B cell (primary cell): ENCODE measurements around the gene MC1R.

Experiments used
- EZH2 ChIP-seq: IDR thresholded peaks from 2 replicates; pipeline ENCODE4 v1.6.1; 2012; ENCODE audit warnings: borderline replicate concordance, low read depth, mild to moderate bottlenecking, moderate library complexity, low read length; ENCODE audit not compliant: insufficient read depth, poor library complexity, severe bottlenecking
- TF ChIP-seq, protein P1 (sequence below): fragments of 200-600 bp; IDR thresholded peaks from one replicate; pipeline ENCODE4 v1.8.0; 2022; ENCODE audit warnings: antibody characterized with exemption, mild to moderate bottlenecking

GRCh38 chr16:89957216-89957785, 38.6 kb downstream of the MC1R start:
- TF ChIP-seq, protein P1, sequence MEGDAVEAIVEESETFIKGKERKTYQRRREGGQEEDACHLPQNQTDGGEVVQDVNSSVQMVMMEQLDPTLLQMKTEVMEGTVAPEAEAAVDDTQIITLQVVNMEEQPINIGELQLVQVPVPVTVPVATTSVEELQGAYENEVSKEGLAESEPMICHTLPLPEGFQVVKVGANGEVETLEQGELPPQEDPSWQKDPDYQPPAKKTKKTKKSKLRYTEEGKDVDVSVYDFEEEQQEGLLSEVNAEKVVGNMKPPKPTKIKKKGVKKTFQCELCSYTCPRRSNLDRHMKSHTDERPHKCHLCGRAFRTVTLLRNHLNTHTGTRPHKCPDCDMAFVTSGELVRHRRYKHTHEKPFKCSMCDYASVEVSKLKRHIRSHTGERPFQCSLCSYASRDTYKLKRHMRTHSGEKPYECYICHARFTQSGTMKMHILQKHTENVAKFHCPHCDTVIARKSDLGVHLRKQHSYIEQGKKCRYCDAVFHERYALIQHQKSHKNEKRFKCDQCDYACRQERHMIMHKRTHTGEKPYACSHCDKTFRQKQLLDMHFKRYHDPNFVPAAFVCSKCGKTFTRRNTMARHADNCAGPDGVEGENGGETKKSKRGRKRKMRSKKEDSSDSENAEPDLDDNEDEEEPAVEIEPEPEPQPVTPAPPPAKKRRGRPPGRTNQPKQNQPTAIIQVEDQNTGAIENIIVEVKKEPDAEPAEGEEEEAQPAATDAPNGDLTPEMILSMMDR, result no peak
- TF ChIP-seq EZH2, result no peak
